ENCODE measurements around the gene ARNT2.

GRCh38 chr15:80495401-80495942, 91.3 kb downstream of the ARNT2 start:
- TF ChIP-seq POLR2A (IDR thresholded peaks at IDR 0.05), result no peak
- TF ChIP-seq, protein P1, sequence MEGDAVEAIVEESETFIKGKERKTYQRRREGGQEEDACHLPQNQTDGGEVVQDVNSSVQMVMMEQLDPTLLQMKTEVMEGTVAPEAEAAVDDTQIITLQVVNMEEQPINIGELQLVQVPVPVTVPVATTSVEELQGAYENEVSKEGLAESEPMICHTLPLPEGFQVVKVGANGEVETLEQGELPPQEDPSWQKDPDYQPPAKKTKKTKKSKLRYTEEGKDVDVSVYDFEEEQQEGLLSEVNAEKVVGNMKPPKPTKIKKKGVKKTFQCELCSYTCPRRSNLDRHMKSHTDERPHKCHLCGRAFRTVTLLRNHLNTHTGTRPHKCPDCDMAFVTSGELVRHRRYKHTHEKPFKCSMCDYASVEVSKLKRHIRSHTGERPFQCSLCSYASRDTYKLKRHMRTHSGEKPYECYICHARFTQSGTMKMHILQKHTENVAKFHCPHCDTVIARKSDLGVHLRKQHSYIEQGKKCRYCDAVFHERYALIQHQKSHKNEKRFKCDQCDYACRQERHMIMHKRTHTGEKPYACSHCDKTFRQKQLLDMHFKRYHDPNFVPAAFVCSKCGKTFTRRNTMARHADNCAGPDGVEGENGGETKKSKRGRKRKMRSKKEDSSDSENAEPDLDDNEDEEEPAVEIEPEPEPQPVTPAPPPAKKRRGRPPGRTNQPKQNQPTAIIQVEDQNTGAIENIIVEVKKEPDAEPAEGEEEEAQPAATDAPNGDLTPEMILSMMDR (IDR thresholded peaks at IDR 0.05), result no peak
